Hepatic stellate cell (primary cell): ENCODE results near the gene SPDYE2B.
"Not testable (repeated sequence)": the region's sequence is repeated elsewhere in the genome, so short reads cannot be mapped to it uniquely, and the experiment has no call there.

Experiments
- DNase-seq: peaks from one replicate; pipeline ENCODE4 v3.0.0; 2011; ENCODE audit warnings: low spot score

Gene SPDYE2B

GRCh38 chr7:102649924-102650323 is at the start of gene SPDYE2B:
TSS of gene SPDYE2B (plus strand) at chr7:102650319. CDS start at chr7:102652349, 2,030 bp downstream.
- not testable (repeated sequence) for DNase-seq

- DNase-seq = not testable (repeated sequence)
Measured at GRCh38 chr7:102602317-102602716, 47.8 kb upstream of the SPDYE2B start.

GRCh38 chr7:102604431-102605145 is 45.5 kb upstream of the SPDYE2B start:
- DNase-seq = not testable (repeated sequence)

GRCh38 chr7:102606848-102607247 is 43.3 kb upstream of the SPDYE2B start:
- DNase-seq = not testable (repeated sequence)

- DNase-seq = not testable (repeated sequence)
Measured at GRCh38 chr7:102609734-102610133, 40.4 kb upstream of the SPDYE2B start.

- not testable (repeated sequence) for DNase-seq
Measured at GRCh38 chr7:102610441-102610840, 39.7 kb upstream of the SPDYE2B start.

GRCh38 chr7:102611013-102611674 is 39.0 kb upstream of the SPDYE2B start:
- DNase-seq = not testable (repeated sequence)

- DNase-seq = not testable (repeated sequence)
Measured at GRCh38 chr7:102611675-102612325, 38.3 kb upstream of the SPDYE2B start.

GRCh38 chr7:102613575-102614345 is 36.4 kb upstream of the SPDYE2B start:
- DNase-seq = not testable (repeated sequence)

GRCh38 chr7:102614346-102614697 is 35.8 kb upstream of the SPDYE2B start:
- DNase-seq = not testable (repeated sequence)

GRCh38 chr7:102614873-102615272 is 35.2 kb upstream of the SPDYE2B start:
- DNase-seq = not testable (repeated sequence)

GRCh38 chr7:102615930-102616329 is 34.2 kb upstream of the SPDYE2B start:
- not testable (repeated sequence) for DNase-seq

GRCh38 chr7:102616507-102617125 is 33.5 kb upstream of the SPDYE2B start, which contains the start of gene RASA4:
TSS of gene RASA4 (minus strand) at chr7:102616756. CDS start at chr7:102616689, 67 bp downstream.
- DNase-seq = not testable (repeated sequence)

GRCh38 chr7:102618122-102618521 is 32.0 kb upstream of the SPDYE2B start:
- DNase-seq = not testable (repeated sequence)

- not testable (repeated sequence) for DNase-seq
Measured at GRCh38 chr7:102627271-102627904, 22.7 kb upstream of the SPDYE2B start.

GRCh38 chr7:102630622-102631021 is 19.5 kb upstream of the SPDYE2B start:
- DNase-seq = not testable (repeated sequence)

- not testable (repeated sequence) for DNase-seq
Measured at GRCh38 chr7:102634299-102634698, 15.8 kb upstream of the SPDYE2B start.

- not testable (repeated sequence) for DNase-seq
Measured at GRCh38 chr7:102635354-102635753, 14.8 kb upstream of the SPDYE2B start.

- DNase-seq = not testable (repeated sequence)
Measured at GRCh38 chr7:102636956-102637355, 13.2 kb upstream of the SPDYE2B start.

GRCh38 chr7:102638848-102639247 is 11.3 kb upstream of the SPDYE2B start:
- not testable (repeated sequence) for DNase-seq

GRCh38 chr7:102642691-102643090 is 7.4 kb upstream of the SPDYE2B start, which contains the start of gene UPK3BL1:
TSS of gene UPK3BL1 (minus strand) at chr7:102642791. CDS start at chr7:102642741, 50 bp downstream.
- DNase-seq = not testable (repeated sequence)
